A549 treated with AZD2906 at 1 μM for 4 hours (cell line): ENCODE data around the gene MTERF4. TPM values are rescaled to one million over a fixed set of nuclear protein-coding genes. Genes with fewer than 3 reads are reported as not detected.

Experiments
- total RNA-seq: library from RNA; stranded (reverse); fragments of 200-300 nt; extraction: Qiagen RNA extraction; gene quantifications from 5 replicates; pipeline ENCODE4 v1.2.3, GENCODE V29; 2022

The MTERF4 gene, protein sequence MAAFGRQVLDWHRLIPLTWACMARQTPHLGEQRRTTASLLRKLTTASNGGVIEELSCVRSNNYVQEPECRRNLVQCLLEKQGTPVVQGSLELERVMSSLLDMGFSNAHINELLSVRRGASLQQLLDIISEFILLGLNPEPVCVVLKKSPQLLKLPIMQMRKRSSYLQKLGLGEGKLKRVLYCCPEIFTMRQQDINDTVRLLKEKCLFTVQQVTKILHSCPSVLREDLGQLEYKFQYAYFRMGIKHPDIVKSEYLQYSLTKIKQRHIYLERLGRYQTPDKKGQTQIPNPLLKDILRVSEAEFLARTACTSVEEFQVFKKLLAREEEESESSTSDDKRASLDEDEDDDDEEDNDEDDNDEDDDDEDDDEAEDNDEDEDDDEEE
- 21.5 to 30.0 TPM (median 24.3 TPM) in 5 replicates for total RNA-seq

DNA sequence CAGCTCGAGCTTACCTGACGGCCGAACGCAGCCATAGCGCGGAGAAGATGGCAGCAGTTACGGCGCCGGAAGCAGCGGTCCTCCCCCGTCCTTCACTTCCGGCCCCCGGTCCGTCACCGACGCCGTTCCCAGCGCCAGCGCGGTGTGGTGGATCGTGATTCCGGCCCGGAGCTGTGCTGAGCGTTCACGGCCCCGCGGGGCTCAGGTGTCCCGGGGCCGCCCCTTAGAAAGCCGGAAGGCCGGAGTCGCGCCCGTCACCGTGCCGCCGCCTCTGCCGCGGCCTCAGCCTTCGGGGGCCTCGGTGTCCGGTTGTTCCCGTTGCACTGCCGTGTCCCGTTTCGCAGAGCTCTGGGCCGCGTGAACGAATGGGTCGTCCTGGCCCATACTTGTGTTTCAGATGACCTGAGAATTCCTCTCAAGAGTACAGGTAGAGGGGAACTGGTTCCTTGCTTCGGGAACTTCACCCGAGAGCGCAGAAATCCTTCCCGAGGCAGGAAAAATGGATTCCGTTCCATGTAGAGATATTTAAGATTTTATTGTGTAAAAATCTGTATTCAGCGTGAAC, at the start of gene MTERF4:
Gene MTERF4, minus strand, starts transcription at position 49 of the 565 bp plus-strand sequence. Its CDS starts 14 bp downstream, at position 35.

GRCh38 chr2:241149925-241150659, 48.0 kb upstream of the MTERF4 start, which contains the start of gene PPP1R7:
Gene PPP1R7, plus strand, starts transcription at chr2:241150467. Its CDS starts 29 bp downstream, at chr2:241150496.

DNA sequence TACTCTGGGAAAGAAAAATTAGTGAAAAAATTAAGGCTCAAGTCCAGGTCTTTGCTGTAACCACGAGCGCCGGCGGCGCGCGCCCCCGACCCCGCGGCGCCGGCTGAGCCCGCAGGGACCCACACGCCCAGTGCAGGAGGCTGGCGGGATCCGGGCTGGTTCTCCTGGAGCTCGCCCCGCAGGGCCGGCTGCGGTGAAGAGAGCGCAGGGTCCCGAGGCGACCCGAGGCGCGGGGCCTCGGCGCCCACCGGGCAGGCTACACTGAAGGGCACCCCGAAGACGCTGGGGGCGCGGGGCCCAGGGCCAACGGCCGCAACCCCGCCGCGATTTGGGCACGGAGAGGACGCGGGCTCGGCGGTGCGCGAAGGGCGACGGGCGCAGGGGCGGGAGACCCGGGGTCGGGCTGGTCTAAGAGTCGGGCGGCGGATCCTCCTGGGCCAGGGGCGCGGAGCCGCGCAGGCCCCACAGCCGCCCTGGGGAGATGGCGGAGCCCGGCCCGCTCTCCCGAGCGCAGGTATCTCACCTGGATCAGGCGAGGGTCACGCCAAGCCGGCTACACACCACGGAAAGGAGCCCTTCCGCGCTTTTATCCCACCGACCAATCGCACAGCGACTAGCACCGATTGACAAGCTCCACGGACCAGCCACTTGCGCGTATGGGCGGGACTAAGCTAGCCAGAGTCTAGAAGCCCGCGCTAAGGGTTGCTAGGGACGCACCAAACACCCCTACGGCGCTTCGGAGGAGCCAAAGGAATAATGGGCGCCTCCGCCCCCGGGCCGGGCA, 47.0 kb upstream of the MTERF4 start, which contains the start of gene PASK:
Gene PASK, minus strand, starts transcription at position 582 of the 784 bp plus-strand sequence. CDS start 6,440 bp downstream, outside the sequence.

Other genes with a start within 250 kb of the MTERF4 start
- not detected in 5 replicates for gene AGXT, start 233.5 kb downstream of the MTERF4 start, total RNA-seq
- gene MAB21L4, start 206.1 kb downstream of the MTERF4 start, total RNA-seq = 0.13 to 0.35 TPM (median 0.28 TPM) in 5 replicates
- gene CROCC2, start 196.0 kb downstream of the MTERF4 start, total RNA-seq = not detected in 5 replicates
- 0.53 to 1.5 TPM (median 1.1 TPM) in 5 replicates for gene SNED1, start 103.7 kb downstream of the MTERF4 start, total RNA-seq
- 5.4 to 7.6 TPM (median 7.2 TPM) in 5 replicates for gene PASK, start 47.2 kb upstream of the MTERF4 start, total RNA-seq
- 55.0 to 65.2 TPM (median 56.5 TPM) in 5 replicates for gene PPP1R7, start 48.2 kb upstream of the MTERF4 start, total RNA-seq
- gene ANO7, start 86.4 kb upstream of the MTERF4 start, total RNA-seq = 1.6 to 2.0 TPM (median 1.9 TPM) in 5 replicates
- 247 to 274 TPM (median 250 TPM) in 5 replicates for gene HDLBP, start 213.4 kb upstream of the MTERF4 start, total RNA-seq
- gene SEPTIN2, start 213.6 kb upstream of the MTERF4 start, total RNA-seq = 224 to 307 TPM (median 248 TPM) in 5 replicates